Nephron (organoid): ENCODE data around the gene WWOX.

Source experiments
- H3K27ac Mint-ChIP-seq, 3 experiments: 2 replicates each; pipeline ENCODE4 v1.8.0; 2020; ENCODE audit warnings: mixed read lengths in 3 of 3, mild to moderate bottlenecking in 2 of 3, moderate library complexity in 1 of 3
- H3K27me3 Mint-ChIP-seq: 2 replicates; pipeline ENCODE4 v1.8.0; 2021; ENCODE audit warnings: low read depth, mild to moderate bottlenecking, moderate library complexity, mixed read lengths
- H3K36me3 Mint-ChIP-seq: 2 replicates; pipeline ENCODE4 v1.8.0; 2020; ENCODE audit warnings: low read depth, mixed read lengths
- H3K4me1 Mint-ChIP-seq: 2 replicates; pipeline ENCODE4 v1.8.0; 2020; ENCODE audit warnings: mixed read lengths
- H3K4me3 Mint-ChIP-seq, 3 experiments: 2 replicates each; pipeline ENCODE4 v1.8.0; 2020; ENCODE audit warnings: mild to moderate bottlenecking in 3 of 3, mixed read lengths in 3 of 3, moderate library complexity in 2 of 3
- H3K9me3 Mint-ChIP-seq: 2 replicates; pipeline ENCODE4 v1.8.0; 2020; ENCODE audit warnings: mixed read lengths
- TF ChIP-seq, protein P1 (sequence below), 3 experiments: fragments of 200-600 bp; sonication (generic); IDR thresholded peaks; one replicate each; pipeline ENCODE4 v1.5.0; 2021; ENCODE audit warnings: antibody characterized with exemption in 3 of 3; ENCODE audit not compliant: unreplicated experiment in 3 of 3

Gene WWOX

DNA sequence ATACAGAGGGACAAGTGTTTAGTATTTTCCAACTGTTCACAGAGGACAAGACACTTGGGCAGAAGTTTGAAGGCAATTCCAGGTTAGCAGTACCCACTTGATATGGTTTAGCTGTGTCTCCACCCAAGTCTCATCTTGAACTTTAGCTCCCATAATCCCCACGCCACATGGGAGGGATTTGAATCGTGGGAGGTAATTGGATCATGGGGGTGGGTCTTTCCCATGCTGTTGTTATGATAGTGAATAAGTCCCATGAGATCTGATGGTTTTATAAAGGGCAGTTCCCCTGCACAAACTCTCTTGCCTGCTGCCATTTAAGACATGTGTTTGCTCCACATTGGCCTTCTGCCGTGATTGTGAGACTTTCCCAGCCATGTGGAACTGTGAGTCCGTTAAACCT is 832.2 kb downstream of the WWOX start:
- TF ChIP-seq, protein P1, sequence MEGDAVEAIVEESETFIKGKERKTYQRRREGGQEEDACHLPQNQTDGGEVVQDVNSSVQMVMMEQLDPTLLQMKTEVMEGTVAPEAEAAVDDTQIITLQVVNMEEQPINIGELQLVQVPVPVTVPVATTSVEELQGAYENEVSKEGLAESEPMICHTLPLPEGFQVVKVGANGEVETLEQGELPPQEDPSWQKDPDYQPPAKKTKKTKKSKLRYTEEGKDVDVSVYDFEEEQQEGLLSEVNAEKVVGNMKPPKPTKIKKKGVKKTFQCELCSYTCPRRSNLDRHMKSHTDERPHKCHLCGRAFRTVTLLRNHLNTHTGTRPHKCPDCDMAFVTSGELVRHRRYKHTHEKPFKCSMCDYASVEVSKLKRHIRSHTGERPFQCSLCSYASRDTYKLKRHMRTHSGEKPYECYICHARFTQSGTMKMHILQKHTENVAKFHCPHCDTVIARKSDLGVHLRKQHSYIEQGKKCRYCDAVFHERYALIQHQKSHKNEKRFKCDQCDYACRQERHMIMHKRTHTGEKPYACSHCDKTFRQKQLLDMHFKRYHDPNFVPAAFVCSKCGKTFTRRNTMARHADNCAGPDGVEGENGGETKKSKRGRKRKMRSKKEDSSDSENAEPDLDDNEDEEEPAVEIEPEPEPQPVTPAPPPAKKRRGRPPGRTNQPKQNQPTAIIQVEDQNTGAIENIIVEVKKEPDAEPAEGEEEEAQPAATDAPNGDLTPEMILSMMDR (IDR thresholded peaks at IDR 0.05; ENCODE audit: unreplicated experiment in 3 of 3): no peak
- Mint-ChIP-seq H3K9me3 (no peaks in the 10 kb centered on the region), H3K27ac (no peak overlapping the region), H3K4me1 (peaks cover 30% of the 10 kb centered on the region), H3K4me3 (no peak overlapping the region), H3K27me3 (peaks cover 5% of the 10 kb centered on the region), H3K36me3 (no peaks in the 10 kb centered on the region)

DNA sequence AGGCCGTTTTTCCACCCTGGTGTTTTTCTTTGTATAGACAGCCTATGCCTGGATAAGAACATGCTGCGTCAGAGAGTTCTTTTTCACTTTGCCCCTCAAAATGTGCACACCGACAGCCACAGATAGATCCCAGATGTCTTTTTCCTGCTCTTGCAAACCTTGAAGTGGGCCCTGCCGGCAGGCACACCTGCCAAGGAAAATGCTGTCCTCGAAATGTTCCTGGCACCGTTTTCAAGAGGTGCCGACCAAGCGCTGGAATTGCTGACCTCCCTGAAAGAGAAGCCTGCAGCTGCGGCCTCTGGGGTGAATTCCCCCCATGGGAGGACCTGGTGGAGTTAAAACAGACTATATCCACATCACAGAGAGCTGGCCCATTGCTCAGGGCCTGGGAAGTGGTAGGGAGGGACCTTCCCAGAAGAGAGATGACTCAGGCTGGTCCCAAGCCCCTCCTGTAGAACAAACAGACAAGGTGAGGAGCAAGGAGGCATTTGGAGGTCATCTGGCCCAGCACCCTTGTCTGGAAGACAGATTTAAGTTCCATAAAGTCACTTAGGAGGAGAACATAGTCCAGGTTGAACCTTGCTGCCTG is 833.0 kb downstream of the WWOX start:
- TF ChIP-seq, protein P1 (IDR thresholded peaks at IDR 0.05; ENCODE audit: unreplicated experiment in 3 of 3): no peak

DNA sequence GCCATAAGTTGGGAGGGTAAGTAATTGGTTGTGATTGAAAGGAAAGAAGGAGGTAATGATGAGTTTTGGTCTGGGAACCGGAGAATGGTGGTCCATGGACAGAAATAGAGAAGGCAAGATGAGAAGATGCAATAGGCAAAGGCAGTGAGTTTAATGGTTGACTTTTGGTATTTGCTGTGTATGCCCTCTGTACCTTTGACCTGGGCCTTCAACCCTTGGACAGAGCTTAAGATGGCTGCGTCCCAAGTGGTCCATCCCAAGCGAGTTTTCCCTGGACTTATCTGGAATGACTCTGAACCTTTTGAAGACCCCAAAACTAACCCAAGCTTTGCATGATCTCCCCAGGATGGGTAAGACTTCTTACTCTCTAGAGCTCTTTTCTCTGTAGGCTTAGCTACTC is 836.6 kb downstream of the WWOX start:
- Mint-ChIP-seq H3K36me3 (no peaks in the 10 kb centered on the region), H3K4me3 (no peak overlapping the region), H3K27ac (no peak overlapping the region), H3K9me3 (no peaks in the 10 kb centered on the region), H3K4me1 (peaks cover 11% of the 10 kb centered on the region), H3K27me3 (peaks cover 5% of the 10 kb centered on the region)
- TF ChIP-seq, protein P1 (IDR thresholded peaks at IDR 0.05; ENCODE audit: unreplicated experiment in 3 of 3): no peak

More for the DNA sequence above, 833.0 kb downstream of the WWOX start:
- H3K27ac Mint-ChIP-seq: no peak overlapping the region
- no peaks in the 10 kb centered on the region for H3K9me3 Mint-ChIP-seq
- no peak overlapping the region for H3K4me3 Mint-ChIP-seq
- no peaks in the 10 kb centered on the region for H3K36me3 Mint-ChIP-seq
- peaks cover 5% of the 10 kb centered on the region for H3K27me3 Mint-ChIP-seq
- peaks cover 27% of the 10 kb centered on the region for H3K4me1 Mint-ChIP-seq

DNA sequence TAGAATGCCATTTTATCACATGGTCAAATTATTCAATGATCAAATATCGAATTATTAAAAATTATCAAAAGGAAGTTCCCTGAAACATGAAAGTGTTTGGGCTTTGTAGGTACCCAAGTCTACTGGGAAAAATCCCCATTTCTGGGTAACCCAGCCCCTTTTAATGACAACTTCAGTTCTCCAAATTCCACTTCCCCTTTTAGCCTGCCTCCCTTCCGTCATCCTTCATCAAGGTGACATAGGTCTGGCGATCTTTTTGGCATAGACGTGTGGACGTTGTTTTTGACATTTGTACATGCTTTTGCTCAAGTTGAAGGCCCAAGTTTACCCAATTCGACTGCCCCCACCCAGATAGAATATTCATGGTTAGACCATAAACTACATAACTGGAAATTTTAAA is 840.1 kb downstream of the WWOX start:
- TF ChIP-seq, protein P1 (IDR thresholded peaks at IDR 0.05; ENCODE audit: unreplicated experiment in 3 of 3): no peak
- no peaks in the 10 kb centered on the region for H3K27me3 Mint-ChIP-seq
- H3K27ac Mint-ChIP-seq: no peak overlapping the region
- H3K9me3 Mint-ChIP-seq: no peaks in the 10 kb centered on the region
- H3K4me1 Mint-ChIP-seq: no peaks in the 10 kb centered on the region
- no peaks in the 10 kb centered on the region for H3K36me3 Mint-ChIP-seq
- no peak overlapping the region for H3K4me3 Mint-ChIP-seq

DNA sequence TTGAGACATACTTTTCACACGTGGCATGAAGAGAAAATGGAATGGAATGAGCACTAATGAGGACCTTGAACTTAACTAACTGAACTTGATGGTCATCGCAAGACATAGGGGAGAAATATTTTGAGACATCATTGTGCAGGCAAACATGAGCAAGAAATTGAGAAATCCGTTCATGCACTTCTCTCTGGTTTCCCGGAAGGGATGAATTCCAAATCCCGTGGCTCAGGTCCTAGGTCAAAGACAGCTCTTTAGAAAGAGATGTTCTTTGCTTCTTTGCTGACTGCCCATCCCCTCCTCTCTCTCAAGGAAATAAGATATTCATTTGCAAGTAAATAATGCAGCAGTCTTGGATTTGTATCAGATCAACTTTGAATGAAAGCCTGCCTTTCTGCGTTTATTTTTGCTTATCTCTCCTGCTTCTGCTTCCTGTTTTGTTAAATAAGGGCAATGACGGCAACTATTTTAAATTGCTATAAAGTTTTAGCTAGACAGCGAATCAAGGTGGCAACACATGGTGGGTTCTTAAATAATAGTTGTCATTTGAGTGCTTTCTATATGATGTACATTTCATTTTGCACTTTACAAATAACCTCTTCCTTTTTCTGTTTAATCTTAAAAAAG is 843.3 kb downstream of the WWOX start:
- Mint-ChIP-seq H3K4me3 (no peak overlapping the region), H3K9me3 (no peaks in the 10 kb centered on the region), H3K4me1 (no peaks in the 10 kb centered on the region), H3K36me3 (no peaks in the 10 kb centered on the region), H3K27me3 (peaks cover 14% of the 10 kb centered on the region), H3K27ac (no peak overlapping the region)
- TF ChIP-seq, protein P1 (IDR thresholded peaks at IDR 0.05; ENCODE audit: unreplicated experiment in 3 of 3): no peak

DNA sequence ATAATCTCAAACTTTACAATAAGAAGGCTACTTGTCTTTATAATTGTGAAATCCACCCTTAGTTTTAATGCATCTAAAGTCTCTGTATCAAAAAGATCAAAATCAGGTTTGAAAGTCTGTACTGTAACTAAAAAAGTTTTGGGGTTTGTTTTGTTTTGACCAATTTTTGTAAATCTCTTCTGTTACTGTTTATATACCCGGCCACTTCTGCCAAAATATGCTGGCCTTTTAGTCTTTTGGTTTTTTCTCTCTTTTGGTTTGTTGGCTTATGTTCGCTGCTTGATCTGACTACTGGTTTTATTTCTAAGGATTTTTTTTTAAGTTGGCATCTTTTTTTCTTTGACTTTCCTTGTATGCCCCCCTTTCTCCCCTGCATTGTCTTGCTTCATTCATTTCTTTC is 845.9 kb downstream of the WWOX start:
- TF ChIP-seq, protein P1 (IDR thresholded peaks at IDR 0.05; ENCODE audit: unreplicated experiment in 3 of 3): no peak
- Mint-ChIP-seq H3K4me3 (no peak overlapping the region), H3K36me3 (no peaks in the 10 kb centered on the region), H3K9me3 (no peaks in the 10 kb centered on the region), H3K27ac (no peak overlapping the region), H3K4me1 (no peaks in the 10 kb centered on the region), H3K27me3 (peaks cover 18% of the 10 kb centered on the region)
